SK-N-MC (cell line): Measurements from ENCODE around the gene PDIA4.

Experiments used
- EZH2 ChIP-seq: fragments of 200-600 bp; sonication (generic); IDR thresholded peaks from one replicate; pipeline ENCODE4 v1.6.1; 2017; ENCODE audit warnings: antibody characterized with exemption
- FOXP2 ChIP-seq: optimal IDR thresholded peaks from 2 replicates; pipeline ENCODE3; 2011; ENCODE audit warnings: mild to moderate bottlenecking, moderate library complexity; ENCODE audit not compliant: insufficient read depth; ENCODE audit errors: extremely low read length, control extremely low read depth
- POLR2AphosphoS5 ChIP-seq: IDR thresholded peaks from 2 replicates; pipeline ENCODE4 v1.6.1; 2012; ENCODE audit warnings: mild to moderate bottlenecking, low read depth, low read length, borderline replicate concordance

- TF ChIP-seq POLR2AphosphoS5: no peak
- TF ChIP-seq EZH2: no peak
- TF ChIP-seq FOXP2: no peak
Observed at GRCh38 chr7:148962823-148963582, 65.3 kb downstream of the PDIA4 start.
